HEK293 (cell line): ENCODE data around the gene CCDC127.
"Not testable (repeated sequence)": the region's sequence is repeated elsewhere in the genome, so short reads cannot be mapped to it uniquely, and the experiment has no call there.

Experiments used
- CTCF ChIP-seq: fragments of 450-650 bp; formaldehyde crosslinking; IDR thresholded peaks from 2 replicates; pipeline ENCODE4 v1.5.1; 2016; ENCODE audit warnings: missing biosample characterization, missing genetic modification characterization
- KLF1 ChIP-seq: fragments of 450-650 bp; formaldehyde crosslinking; IDR thresholded peaks from 2 replicates; pipeline ENCODE4 v1.5.1; 2016; ENCODE audit warnings: missing biosample characterization, missing genetic modification characterization
- REST ChIP-seq: fragments of 450-650 bp; formaldehyde crosslinking; IDR thresholded peaks from 2 replicates; pipeline ENCODE4 v1.5.1; 2016; ENCODE audit warnings: missing biosample characterization, missing genetic modification characterization
- ZBTB6 ChIP-seq: fragments of 450-650 bp; formaldehyde crosslinking; IDR thresholded peaks from 2 replicates; pipeline ENCODE4 v1.5.1; 2017; ENCODE audit warnings: missing biosample characterization, missing genetic modification characterization
- ZNF10 ChIP-seq: fragments of 450-650 bp; formaldehyde crosslinking; IDR thresholded peaks from 2 replicates; pipeline ENCODE4 v1.5.1; 2017; ENCODE audit warnings: missing biosample characterization, missing genetic modification characterization
- ZNF121 ChIP-seq: fragments of 450-650 bp; formaldehyde crosslinking; IDR thresholded peaks from 2 replicates; pipeline ENCODE4 v1.5.1; 2016; ENCODE audit warnings: missing biosample characterization, missing genetic modification characterization
- ZNF138 ChIP-seq: fragments of 450-650 bp; formaldehyde crosslinking; IDR thresholded peaks from 2 replicates; pipeline ENCODE4 v1.5.1; 2016; ENCODE audit warnings: missing biosample characterization, missing genetic modification characterization, borderline replicate concordance
- ZNF223 ChIP-seq: fragments of 450-650 bp; formaldehyde crosslinking; IDR thresholded peaks from 2 replicates; pipeline ENCODE4 v1.5.1; 2016; ENCODE audit warnings: missing biosample characterization, missing genetic modification characterization
- ZNF24 ChIP-seq: fragments of 450-650 bp; formaldehyde crosslinking; IDR thresholded peaks from 2 replicates; pipeline ENCODE4 v1.5.1; 2016; ENCODE audit warnings: missing biosample characterization, missing genetic modification characterization
- ZNF354C ChIP-seq: fragments of 450-650 bp; formaldehyde crosslinking; IDR thresholded peaks from 2 replicates; pipeline ENCODE4 v1.5.1; 2016; ENCODE audit warnings: missing biosample characterization, missing genetic modification characterization, low read depth, borderline replicate concordance
- ZNF626 ChIP-seq: fragments of 450-650 bp; sonication (Bioruptor Pico); formaldehyde crosslinking; IDR thresholded peaks from 2 replicates; pipeline ENCODE4 v1.5.1; 2018; ENCODE audit warnings: missing biosample characterization, missing genetic modification characterization, inconsistent platforms
- ZNF747 ChIP-seq: fragments of 450-650 bp; formaldehyde crosslinking; IDR thresholded peaks from 2 replicates; pipeline ENCODE4 v1.5.1; 2016; ENCODE audit warnings: missing biosample characterization, missing genetic modification characterization
- TF ChIP-seq, protein P1 (sequence below): IDR thresholded peaks from 2 replicates; pipeline ENCODE4 v1.6.1; 2011; ENCODE audit warnings: mild to moderate bottlenecking, low read depth, low read length, borderline replicate concordance
- TF ChIP-seq, protein P2 (sequence below): fragments of 450-650 bp; IDR thresholded peaks from 2 replicates; pipeline ENCODE4 v1.5.1; 2018; ENCODE audit warnings: missing biosample characterization, missing genetic modification characterization

DNA sequence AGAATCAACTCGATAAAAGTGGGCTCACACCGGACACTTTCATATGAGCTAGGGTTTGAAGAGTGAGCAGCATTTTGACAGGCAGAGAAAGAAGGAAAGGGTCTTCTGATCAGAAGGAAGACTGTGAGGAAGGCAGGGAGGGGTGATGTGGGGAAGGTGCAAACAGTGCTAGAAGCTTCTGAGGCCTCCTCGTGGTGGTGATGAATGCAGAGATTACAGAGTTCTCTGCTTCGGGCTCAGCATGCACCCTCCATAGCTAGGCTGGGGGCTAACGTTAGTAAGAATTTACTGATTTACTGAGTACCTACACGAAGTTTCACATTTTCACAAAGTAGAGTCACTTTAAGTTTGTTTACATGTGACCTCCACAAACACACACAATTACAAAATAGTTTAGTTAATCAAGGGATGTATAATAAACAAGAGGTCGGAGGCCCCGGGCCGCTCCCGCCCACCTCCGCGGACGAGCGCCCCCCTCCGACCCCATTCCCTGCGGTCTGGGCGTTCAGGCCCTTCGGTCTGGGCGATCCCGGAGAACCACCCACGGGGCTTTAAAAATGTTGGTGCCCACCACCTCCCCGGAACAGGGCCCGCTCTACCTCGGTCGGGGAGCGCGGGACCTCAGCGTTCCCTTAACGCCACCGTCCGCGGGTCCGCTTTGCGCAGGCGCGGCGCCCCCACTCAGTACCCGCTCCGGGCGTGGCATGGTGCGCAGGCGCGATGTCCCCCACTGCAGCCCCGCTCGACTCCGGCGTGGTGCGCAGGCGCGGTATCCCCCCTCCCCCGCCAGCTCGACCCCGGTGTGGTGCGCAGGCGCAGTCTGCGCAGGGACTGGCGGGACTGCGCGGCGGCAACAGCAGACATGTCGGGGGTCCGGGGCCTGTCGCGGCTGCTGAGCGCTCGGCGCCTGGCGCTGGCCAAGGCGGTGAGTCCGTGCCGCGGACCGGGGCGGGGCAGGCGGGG lies at the start of gene CCDC127, which contains the start of gene SDHA:
- TF ChIP-seq ZNF24 (tag by site-specific recombination); REST (tag by site-specific recombination); KLF1 (tag by site-specific recombination); ZNF121 (tag by site-specific recombination); ZNF626 (tag by site-specific recombination); ZNF354C; ZNF223 (tag by site-specific recombination); ZNF747 (tag by site-specific recombination); ZBTB6 (tag by site-specific recombination); ZNF138; ZNF10 (tag by site-specific recombination): not testable (repeated sequence)
- TF ChIP-seq, protein P1, sequence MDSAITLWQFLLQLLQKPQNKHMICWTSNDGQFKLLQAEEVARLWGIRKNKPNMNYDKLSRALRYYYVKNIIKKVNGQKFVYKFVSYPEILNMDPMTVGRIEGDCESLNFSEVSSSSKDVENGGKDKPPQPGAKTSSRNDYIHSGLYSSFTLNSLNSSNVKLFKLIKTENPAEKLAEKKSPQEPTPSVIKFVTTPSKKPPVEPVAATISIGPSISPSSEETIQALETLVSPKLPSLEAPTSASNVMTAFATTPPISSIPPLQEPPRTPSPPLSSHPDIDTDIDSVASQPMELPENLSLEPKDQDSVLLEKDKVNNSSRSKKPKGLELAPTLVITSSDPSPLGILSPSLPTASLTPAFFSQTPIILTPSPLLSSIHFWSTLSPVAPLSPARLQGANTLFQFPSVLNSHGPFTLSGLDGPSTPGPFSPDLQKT, result not testable (repeated sequence)
- TF ChIP-seq CTCF (tag by site-specific recombination), result peak; percentile 76
- TF ChIP-seq, protein P2, sequence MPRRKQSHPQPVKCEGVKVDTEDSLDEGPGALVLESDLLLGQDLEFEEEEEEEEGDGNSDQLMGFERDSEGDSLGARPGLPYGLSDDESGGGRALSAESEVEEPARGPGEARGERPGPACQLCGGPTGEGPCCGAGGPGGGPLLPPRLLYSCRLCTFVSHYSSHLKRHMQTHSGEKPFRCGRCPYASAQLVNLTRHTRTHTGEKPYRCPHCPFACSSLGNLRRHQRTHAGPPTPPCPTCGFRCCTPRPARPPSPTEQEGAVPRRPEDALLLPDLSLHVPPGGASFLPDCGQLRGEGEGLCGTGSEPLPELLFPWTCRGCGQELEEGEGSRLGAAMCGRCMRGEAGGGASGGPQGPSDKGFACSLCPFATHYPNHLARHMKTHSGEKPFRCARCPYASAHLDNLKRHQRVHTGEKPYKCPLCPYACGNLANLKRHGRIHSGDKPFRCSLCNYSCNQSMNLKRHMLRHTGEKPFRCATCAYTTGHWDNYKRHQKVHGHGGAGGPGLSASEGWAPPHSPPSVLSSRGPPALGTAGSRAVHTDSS (tag by site-specific recombination), result not testable (repeated sequence)
